Measurements from ENCODE around the gene MANSC1. TPM values are rescaled to one million over a fixed set of nuclear protein-coding genes. Genes with fewer than 3 reads are reported as not detected.

Gene MANSC1
- polyA plus RNA-seq, 3 donors, result 0.24 to 2.3 (median 1.5) TPM

- no peak overlapping the region for H3K4me2 ChIP-seq (replicated peaks; ENCODE audit: extremely low read depth, low read length, poor library complexity, severe bottlenecking)
- intact Hi-C loops (cut with micrococcal nuclease), result loop anchor here (5.0 to 10.0 kb wide), 2 partner anchors 60 to 178 kb away; partner anchors contain the start of gene DUSP16 (in 1 of the 2)
- DNase-seq, result no peak
These were observed 34.7 kb upstream of the MANSC1 start for GRCh38 chr12:12384571-12385340.

GRCh38 chr12:12381982-12382381, 31.9 kb upstream of the MANSC1 start:
- Mint-ChIP-seq H3K27me3 (ENCODE audit: low read depth in 3 of 3) (peaks cover 0 to 2% (median 2%) of the 10 kb centered on the region in 3 donors), H3K9me3 (no peaks in the 10 kb centered on the region), H3K27ac (peak overlapping the region in 3 of 7 donors; percentile 59 to 75 (median 59)), H3K36me3 (peaks cover 19 to 27% of the 10 kb centered on the region in 2 donors), H3K4me3 (no peak overlapping the region), H3K4me1 (peaks cover 19% of the 10 kb centered on the region)
- H3K9ac ChIP-seq (ENCODE audit: insufficient read depth, low read length, poor library complexity, severe bottlenecking), result no peak overlapping the region
- no peak overlapping the region for H3K27ac ChIP-seq (ENCODE audit: low read depth in 1 of 2, low read length in 2 of 2)
- no peak for DNase-seq
- H2AFZ ChIP-seq (ENCODE audit: insufficient read depth, low read depth, low read length, poor library complexity, severe bottlenecking), result no peak overlapping the region
- H3K4me3 ChIP-seq (replicated peaks in 1 of 3; ENCODE audit: low read depth in 2 of 3, low read length in 3 of 3), result no peak overlapping the region
- H3K79me2 ChIP-seq (ENCODE audit: insufficient read depth, low read length), result no peaks in the 10 kb centered on the region
- no peaks in the 10 kb centered on the region for H3K36me3 ChIP-seq (replicated peaks in 1 of 2; ENCODE audit: control insufficient read depth in 1 of 2, insufficient read depth in 2 of 2, low read length in 2 of 2)
- no peaks in the 10 kb centered on the region for H3K27me3 ChIP-seq (ENCODE audit: control insufficient read depth in 2 of 2, insufficient read depth in 2 of 2, low read length in 2 of 2)
- no peak overlapping the region for H3K4me2 ChIP-seq (replicated peaks; ENCODE audit: extremely low read depth, low read length, poor library complexity, severe bottlenecking)
- H3K4me1 ChIP-seq (ENCODE audit: control insufficient read depth in 1 of 2, insufficient read depth in 2 of 2, low read length in 2 of 2), result peaks cover 14 to 16% of the 10 kb centered on the region in 2 donors
- intact Hi-C loops (cut with micrococcal nuclease), result loop anchor here (5.0 to 10.0 kb wide), 2 partner anchors 63 to 180 kb away; partner anchors contain the start of gene DUSP16 (in 1 of the 2)
- no peaks in the 10 kb centered on the region for H3K9me3 ChIP-seq (replicated peaks in 1 of 2; ENCODE audit: control insufficient read depth in 1 of 2, insufficient read depth in 1 of 2, low read length in 2 of 2)
- WGBS (ENCODE audit: insufficient coverage), result no CpG with 5 or more reads among the region's 3 CpGs
- no peaks in the 10 kb centered on the region for H4K20me1 ChIP-seq (ENCODE audit: insufficient read depth, low read length)
- no peak for TF ChIP-seq CTCF (IDR thresholded peaks at IDR 0.05)

More at GRCh38 chr12:12384571-12385340, 34.7 kb upstream of the MANSC1 start:
- Histone ChIP-seq H3K4me1 (ENCODE audit: control insufficient read depth in 1 of 2, insufficient read depth in 2 of 2, low read length in 2 of 2) (peaks cover 7 to 9% of the 10 kb centered on the region in 2 donors), H3K9me3 (replicated peaks in 1 of 2; ENCODE audit: control insufficient read depth in 1 of 2, insufficient read depth in 1 of 2, low read length in 2 of 2) (no peaks in the 10 kb centered on the region), H3K79me2 (ENCODE audit: insufficient read depth, low read length) (no peaks in the 10 kb centered on the region), H4K20me1 (ENCODE audit: insufficient read depth, low read length) (no peaks in the 10 kb centered on the region), H2AFZ (ENCODE audit: insufficient read depth, low read depth, low read length, poor library complexity, severe bottlenecking) (no peak overlapping the region), H3K36me3 (replicated peaks in 1 of 2; ENCODE audit: control insufficient read depth in 1 of 2, insufficient read depth in 2 of 2, low read length in 2 of 2) (peaks cover 0 to 5% of the 10 kb centered on the region in 2 donors), H3K27ac (ENCODE audit: low read depth in 1 of 2, low read length in 2 of 2) (no peak overlapping the region), H3K4me3 (replicated peaks in 1 of 3; ENCODE audit: low read depth in 2 of 3, low read length in 3 of 3) (no peak overlapping the region), H3K27me3 (ENCODE audit: control insufficient read depth in 2 of 2, insufficient read depth in 2 of 2, low read length in 2 of 2) (no peaks in the 10 kb centered on the region), H3K9ac (ENCODE audit: insufficient read depth, low read length, poor library complexity, severe bottlenecking) (no peak overlapping the region)
- Mint-ChIP-seq H3K4me1 (peaks cover 11% of the 10 kb centered on the region), H3K27me3 (ENCODE audit: low read depth in 3 of 3) (peaks cover 0 to 2% (median 1%) of the 10 kb centered on the region in 3 donors), H3K36me3 (peaks cover 26 to 37% of the 10 kb centered on the region in 2 donors), H3K4me3 (no peak overlapping the region), H3K9me3 (no peaks in the 10 kb centered on the region), H3K27ac (peak overlapping the region in 2 of 7 donors; percentile 37 to 56)
- TF ChIP-seq CTCF (IDR thresholded peaks at IDR 0.05), result no peak
- 88% methylated on average over 1 of the region's 7 CpGs for WGBS (ENCODE audit: insufficient coverage)
